ENCODE measurements around the gene ZBTB7C.

- no peak for TF ChIP-seq TAF1 (IDR thresholded peaks at IDR 0.05; ENCODE audit: borderline replicate concordance, insufficient read depth, low read length)
- TF ChIP-seq POLR2AphosphoS5 (IDR thresholded peaks at IDR 0.05; ENCODE audit: low read depth, low read length): no peak
- TF ChIP-seq, protein P1, sequence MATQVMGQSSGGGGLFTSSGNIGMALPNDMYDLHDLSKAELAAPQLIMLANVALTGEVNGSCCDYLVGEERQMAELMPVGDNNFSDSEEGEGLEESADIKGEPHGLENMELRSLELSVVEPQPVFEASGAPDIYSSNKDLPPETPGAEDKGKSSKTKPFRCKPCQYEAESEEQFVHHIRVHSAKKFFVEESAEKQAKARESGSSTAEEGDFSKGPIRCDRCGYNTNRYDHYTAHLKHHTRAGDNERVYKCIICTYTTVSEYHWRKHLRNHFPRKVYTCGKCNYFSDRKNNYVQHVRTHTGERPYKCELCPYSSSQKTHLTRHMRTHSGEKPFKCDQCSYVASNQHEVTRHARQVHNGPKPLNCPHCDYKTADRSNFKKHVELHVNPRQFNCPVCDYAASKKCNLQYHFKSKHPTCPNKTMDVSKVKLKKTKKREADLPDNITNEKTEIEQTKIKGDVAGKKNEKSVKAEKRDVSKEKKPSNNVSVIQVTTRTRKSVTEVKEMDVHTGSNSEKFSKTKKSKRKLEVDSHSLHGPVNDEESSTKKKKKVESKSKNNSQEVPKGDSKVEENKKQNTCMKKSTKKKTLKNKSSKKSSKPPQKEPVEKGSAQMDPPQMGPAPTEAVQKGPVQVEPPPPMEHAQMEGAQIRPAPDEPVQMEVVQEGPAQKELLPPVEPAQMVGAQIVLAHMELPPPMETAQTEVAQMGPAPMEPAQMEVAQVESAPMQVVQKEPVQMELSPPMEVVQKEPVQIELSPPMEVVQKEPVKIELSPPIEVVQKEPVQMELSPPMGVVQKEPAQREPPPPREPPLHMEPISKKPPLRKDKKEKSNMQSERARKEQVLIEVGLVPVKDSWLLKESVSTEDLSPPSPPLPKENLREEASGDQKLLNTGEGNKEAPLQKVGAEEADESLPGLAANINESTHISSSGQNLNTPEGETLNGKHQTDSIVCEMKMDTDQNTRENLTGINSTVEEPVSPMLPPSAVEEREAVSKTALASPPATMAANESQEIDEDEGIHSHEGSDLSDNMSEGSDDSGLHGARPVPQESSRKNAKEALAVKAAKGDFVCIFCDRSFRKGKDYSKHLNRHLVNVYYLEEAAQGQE (IDR thresholded peaks at IDR 0.05; ENCODE audit: insufficient read depth in 1 of 2, low read depth in 2 of 2, low read length in 2 of 2): no peak
Observed at GRCh38 chr18:48228301-48228715, 180.9 kb downstream of the ZBTB7C start.
